Retinal pigment epithelial cell (primary cell): ENCODE data around the gene CCDC185.

ENCODE experiments used
- DNase-seq: peaks from one replicate; pipeline ENCODE4 v3.0.0-alpha.2; 2010; ENCODE audit warnings: low read depth
- H3K4me3 ChIP-seq: 2 replicates; pipeline ENCODE4 v1.5.1; 2011; ENCODE audit warnings: mild to moderate bottlenecking, low read length, control low read depth, moderate library complexity
- TF ChIP-seq, protein P1 (sequence below): conservative IDR thresholded peaks from 2 replicates; pipeline ENCODE4 v1.5.1; 2011; ENCODE audit warnings: low read depth, low read length, control low read depth, inconsistent platforms

The CCDC185 gene

DNA sequence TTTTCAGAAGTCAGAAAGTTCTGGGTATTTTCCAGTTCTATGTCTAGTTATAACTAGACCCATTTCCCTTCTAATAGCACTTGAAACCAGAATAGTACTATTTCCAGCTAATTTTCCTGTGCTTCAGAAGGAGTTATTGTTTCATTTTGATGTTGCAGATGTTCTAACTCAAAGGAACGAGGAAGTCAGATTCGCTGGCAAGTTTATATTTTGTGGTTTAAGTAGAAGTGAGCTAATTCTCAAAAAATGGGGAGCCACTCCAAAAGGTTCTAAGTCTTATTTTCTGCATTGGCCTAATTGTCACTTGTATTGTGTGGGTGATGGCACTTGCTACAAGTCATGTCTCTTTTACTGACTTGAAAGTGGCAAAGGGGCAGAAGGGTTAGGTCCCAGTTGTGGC lies 18.1 kb downstream of the CCDC185 start:
- no peak overlapping the region for H3K4me3 ChIP-seq
- no peak for DNase-seq
- TF ChIP-seq, protein P1, sequence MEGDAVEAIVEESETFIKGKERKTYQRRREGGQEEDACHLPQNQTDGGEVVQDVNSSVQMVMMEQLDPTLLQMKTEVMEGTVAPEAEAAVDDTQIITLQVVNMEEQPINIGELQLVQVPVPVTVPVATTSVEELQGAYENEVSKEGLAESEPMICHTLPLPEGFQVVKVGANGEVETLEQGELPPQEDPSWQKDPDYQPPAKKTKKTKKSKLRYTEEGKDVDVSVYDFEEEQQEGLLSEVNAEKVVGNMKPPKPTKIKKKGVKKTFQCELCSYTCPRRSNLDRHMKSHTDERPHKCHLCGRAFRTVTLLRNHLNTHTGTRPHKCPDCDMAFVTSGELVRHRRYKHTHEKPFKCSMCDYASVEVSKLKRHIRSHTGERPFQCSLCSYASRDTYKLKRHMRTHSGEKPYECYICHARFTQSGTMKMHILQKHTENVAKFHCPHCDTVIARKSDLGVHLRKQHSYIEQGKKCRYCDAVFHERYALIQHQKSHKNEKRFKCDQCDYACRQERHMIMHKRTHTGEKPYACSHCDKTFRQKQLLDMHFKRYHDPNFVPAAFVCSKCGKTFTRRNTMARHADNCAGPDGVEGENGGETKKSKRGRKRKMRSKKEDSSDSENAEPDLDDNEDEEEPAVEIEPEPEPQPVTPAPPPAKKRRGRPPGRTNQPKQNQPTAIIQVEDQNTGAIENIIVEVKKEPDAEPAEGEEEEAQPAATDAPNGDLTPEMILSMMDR: no peak

GRCh38 chr1:223411710-223412109 lies 18.5 kb downstream of the CCDC185 start:
- TF ChIP-seq, protein P1: no peak
- no peak overlapping the region for H3K4me3 ChIP-seq
- no peak for DNase-seq

DNA sequence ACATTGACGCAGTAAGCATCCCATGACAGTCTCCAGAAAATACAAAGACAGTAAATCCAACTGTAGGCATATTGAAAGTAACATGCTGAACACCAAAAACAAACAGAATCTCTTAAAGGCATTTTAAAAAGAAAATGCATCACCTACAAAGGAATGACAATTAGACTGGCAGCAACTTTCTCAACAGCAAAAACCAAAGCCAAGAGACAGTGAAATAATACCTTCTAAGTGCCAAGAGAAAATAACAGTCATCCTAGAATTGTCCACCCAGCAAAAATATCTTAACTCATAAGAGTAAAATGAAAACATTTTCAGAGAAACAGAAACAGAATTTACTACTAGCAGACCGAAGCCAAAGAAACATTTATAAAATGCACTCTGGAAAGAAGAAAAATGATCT lies 20.0 kb downstream of the CCDC185 start:
- TF ChIP-seq, protein P1: no peak
- H3K4me3 ChIP-seq: no peak overlapping the region
- no peak for DNase-seq

DNA sequence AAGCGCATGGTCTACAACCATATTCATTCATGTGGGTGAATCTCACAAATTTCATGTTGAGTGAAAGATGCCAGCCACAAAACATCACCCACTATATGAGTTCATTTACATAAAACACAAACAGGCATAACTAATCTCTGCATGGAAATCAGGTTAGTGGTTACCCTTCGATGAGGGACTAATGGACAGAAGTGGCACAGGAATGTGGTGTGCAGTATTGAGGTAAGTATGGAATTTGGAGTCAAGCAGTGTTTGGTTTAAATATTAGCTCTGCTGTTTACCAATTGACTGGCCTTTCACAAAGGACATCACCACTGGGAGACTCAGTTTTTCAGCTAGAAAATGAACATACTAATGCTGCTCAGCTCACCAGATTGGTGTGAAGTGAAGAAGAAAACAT lies 24.2 kb downstream of the CCDC185 start:
- no peak for DNase-seq
- TF ChIP-seq, protein P1: no peak
- no peak overlapping the region for H3K4me3 ChIP-seq

DNA sequence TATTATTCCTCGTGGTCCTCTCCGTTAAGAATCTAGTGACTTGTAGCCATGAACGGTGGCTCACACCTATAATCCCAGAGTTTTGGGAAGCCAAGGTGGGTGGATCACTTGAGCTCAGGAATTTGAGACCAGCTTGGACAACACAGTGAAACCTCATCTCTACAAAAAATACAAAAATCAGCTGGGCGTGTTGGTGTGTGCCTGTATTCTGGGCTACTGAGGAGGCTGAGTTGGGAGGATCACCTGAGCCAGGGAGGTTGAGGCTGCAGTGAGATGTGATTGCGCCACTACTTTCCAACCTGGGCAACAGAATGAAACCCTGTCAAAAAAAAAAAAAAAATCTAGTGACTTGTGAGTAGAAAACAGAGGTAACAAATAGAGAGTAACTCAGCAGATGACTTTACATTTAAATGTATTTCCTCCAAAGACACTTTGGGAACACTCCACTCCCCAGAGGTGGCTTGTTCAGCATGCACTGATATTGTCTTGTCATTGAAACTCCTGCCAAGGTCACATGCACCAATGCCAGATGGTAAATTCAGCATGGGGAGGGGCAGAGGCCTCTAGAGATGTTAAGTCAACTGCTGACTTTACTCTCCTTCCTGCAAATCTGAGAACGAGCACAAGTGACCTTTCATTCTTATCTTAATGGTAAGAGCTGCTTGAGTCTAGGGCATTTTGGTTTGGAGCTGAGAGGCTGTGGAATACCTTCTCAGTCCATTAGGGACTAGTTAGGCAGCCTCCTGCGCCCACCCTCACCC lies 24.9 kb downstream of the CCDC185 start:
- DNase-seq: no peak

DNA sequence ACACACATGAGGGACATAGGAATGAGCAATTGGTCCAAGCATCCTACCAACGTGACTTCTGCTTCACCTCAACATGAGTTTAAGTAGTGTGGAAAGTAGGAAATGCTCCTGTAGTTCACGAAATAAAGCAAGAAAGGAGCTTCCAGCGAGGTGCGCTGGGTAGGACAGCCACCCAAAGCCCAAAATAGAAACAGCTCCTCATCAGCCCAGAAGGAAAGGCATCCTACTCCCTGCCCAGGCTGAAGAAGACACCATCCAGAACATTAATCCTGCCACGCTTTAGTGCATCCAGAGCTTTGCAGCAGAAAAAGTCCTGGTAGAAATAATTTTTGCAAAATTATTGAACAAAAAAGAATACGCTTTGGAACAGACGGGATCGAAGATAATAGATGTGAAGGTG lies 25.9 kb downstream of the CCDC185 start:
- TF ChIP-seq, protein P1: no peak
- no peak overlapping the region for H3K4me3 ChIP-seq
- no peak for DNase-seq

More for the DNA sequence above, 24.9 kb downstream of the CCDC185 start:
- no peak overlapping the region for H3K4me3 ChIP-seq
- TF ChIP-seq, protein P1: no peak

DNA sequence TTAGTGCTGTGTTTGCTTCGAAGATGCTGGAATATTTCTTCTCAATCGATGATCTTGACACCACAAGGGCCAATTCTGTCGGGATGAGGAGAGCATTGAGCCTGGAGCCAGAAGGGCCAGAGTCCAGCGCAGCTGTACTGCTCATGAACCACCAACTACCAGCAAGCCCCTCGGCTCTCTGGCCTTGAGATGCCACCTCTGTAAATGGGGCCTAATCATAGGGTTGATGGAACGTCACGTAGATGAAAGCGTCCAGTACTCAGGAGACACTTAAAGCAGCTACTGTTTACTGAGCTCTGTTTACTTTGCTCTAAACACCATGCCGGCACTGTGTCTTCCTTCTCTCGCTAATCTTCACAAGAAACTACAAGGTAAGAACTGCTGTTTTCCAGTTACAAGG lies 26.3 kb downstream of the CCDC185 start:
- no peak for DNase-seq
- TF ChIP-seq, protein P1: no peak
- H3K4me3 ChIP-seq: no peak overlapping the region
